Right lung (tissue), 10 donors: ENCODE data around the gene LCP2. TPM values are rescaled to one million over a fixed set of nuclear protein-coding genes. Genes with fewer than 3 reads are reported as not detected.

Experiments
- DNase-seq, 2 donors: peaks; one replicate each; pipeline ENCODE4 v3.0.0-alpha.2; 2013
- long read RNA-seq, 8 donors: transcript quantifications; one replicate each; lab custom pipeline, GENCODE V29; 2026
- polyA plus RNA-seq, 5 donors: library from polyadenylated mRNA; unstranded; fragments of 120-200 nt; gene quantifications; one replicate each; pipeline versions ENCODE4 v1.2.1 to v1.2.3, GENCODE V29; 2013; ENCODE audit warnings: inconsistent platforms in 1 of 5, low replicate concordance in 1 of 5; ENCODE audit not compliant: insufficient read length in 5 of 5, insufficient read depth in 1 of 5

LCP2 gene
- polyA plus RNA-seq = 10 to 100 TPM in 1 of 5 donors, 1 to 10 TPM in 4; 6.1 to 10.1 (median 8.3) TPM
- long read RNA-seq, donor 1 = 0 reads
- long read RNA-seq, donor 2 = 0 reads
- long read RNA-seq, donor 3 = 0 reads
- long read RNA-seq, donor 4, partial matches to known transcripts = 0 of 1 reads
- long read RNA-seq, donor 4, other reads (novel, unspliced or antisense) = 0 of 1 reads
- long read RNA-seq, donor 5, partial matches to known transcripts = 0 of 1 reads
- long read RNA-seq, donor 5, other reads (novel, unspliced or antisense) = 0 of 1 reads
- long read RNA-seq, donor 6 = 0 reads
- long read RNA-seq, donor 7 = 0 reads
- long read RNA-seq, donor 8, partial matches to known transcripts = 0 of 1 reads
- long read RNA-seq, donor 8, other reads (novel, unspliced or antisense) = 0 of 1 reads

DNA sequence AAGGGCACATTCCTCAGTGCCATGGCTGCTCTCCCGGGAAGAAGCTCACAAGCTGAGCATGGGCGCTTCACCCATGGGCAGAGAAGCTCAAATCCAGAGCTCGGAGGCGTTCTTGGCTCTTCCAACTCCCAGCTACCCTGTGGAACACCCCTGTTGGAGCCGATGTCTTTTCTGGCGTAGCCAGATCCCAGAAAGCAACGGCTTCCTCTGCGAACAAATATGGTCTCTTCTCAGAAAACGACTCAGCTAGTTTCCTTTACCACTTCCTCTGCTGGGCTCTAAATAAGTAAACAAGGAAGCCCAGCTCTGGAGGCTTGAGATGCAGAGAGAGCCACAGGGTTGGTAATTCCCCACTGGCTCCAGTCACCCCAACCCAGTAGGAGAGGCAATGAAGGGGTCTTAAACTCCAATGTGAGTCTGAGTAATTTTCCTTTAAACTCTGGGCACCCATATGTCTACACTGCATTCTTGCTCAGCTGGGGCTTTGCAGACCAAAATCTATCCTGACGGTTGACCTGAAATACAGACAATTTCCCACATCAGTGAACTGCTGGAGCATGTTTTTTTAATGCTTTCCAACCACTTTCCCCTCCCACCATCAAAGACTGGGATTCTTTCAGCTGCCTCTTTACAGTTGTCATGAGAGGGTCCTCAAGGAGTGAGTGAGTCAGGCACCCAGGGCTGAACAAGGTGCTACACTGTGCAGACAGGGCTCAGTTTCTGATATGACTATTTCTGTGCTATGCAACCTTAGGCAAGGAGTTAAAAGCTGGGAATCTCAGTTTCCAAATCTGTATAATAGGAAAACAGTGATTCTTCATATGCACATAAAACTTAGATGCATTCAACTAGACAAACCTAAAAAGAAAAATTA, at the start of gene LCP2:
Gene LCP2, minus strand, starts transcription at position 189 of the 874 bp plus-strand sequence. Its CDS starts 166 bp downstream, at position 23.
- DNase-seq = no peak

- no peak for DNase-seq
These were observed 49.5 kb upstream of the LCP2 start for GRCh38 chr5:170347022-170347567.

- no peak for DNase-seq
These were observed 48.4 kb upstream of the LCP2 start for GRCh38 chr5:170345971-170346370.

DNA sequence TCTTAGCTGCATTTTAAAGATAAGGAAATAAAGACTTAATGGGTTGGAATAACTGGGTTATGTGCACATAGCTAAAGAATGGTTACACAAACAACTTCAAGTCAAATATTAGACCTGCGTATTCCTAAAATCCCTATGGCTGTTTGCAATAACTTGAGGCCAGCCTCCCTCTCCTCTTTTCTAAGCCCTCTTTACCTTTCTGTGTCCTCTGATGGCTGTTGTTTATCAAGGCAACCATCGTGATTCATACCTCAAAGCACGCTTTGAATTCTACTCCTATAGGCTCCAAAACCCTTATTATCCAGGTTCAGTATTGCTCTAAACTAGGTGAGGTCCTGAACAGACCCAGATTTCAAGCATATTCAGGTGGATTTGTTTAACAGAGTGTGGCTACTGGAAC, 45.6 kb upstream of the LCP2 start:
- no peak for DNase-seq

- DNase-seq = no peak
These were observed 44.7 kb upstream of the LCP2 start for GRCh38 chr5:170342153-170342725.

- no peak for DNase-seq
These were observed 44.0 kb upstream of the LCP2 start for GRCh38 chr5:170341545-170341944.

- no peak for DNase-seq
These were observed 42.2 kb upstream of the LCP2 start for GRCh38 chr5:170339780-170340167.

DNA sequence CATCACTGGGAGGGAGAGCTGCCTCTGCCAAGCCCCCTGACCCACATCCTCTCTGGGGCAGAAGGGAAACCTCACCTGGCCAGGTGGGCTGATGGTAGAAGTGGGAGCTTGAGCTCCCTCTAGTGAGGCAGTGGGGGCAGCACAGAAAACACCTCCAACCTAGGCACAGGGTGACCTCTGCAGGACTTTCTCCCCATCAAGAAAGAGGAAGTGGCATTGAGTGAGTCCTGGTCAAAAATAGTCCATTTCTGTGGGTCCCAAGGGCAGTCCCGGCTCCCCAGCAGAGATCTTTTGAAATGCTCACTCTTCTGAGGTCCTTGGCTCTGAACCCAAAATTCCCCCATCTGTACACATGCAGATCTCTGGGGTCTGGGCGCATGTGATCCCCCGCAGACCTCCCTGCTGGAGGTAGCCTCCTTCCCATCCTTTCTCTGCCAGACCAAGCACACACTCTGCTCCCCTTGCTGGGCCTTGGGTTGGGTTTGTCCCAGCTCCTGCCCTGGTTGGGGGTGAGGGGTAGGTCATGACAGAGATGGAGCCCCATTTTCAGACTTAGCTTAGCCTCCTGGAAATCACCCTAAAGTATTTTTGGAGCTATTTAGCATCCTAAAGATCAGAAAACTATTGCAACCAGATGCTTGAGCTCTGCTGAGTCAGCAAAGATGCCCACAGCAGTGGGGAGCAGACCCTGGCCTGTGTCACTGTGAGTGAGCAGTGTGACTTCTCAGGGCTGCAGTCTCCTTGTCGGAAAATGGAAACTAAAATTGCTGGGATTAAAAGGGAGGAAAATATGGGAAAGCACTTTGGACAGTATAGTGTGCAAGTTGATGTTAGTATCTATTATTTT, 41.6 kb upstream of the LCP2 start:
- DNase-seq = no peak

DNA sequence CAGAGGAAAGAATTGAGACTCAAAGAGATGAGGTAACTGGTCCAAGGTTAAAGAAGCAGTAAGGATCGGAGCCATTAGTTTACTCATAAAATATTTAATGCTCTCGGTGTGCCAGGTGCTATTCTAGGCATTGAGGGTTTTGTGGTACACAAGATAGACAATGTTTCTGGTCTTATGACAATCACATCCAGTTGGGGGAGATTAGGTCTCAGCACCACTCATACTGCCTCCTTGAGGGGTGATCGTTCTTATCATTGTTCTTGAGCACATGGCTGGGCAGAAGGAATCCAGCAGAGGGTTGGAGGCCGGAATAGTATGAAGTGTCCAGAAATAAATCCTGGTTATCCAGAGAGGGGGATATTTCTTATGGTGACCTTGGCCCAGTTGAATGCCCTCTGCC, 40.7 kb upstream of the LCP2 start:
- no peak for DNase-seq

DNA sequence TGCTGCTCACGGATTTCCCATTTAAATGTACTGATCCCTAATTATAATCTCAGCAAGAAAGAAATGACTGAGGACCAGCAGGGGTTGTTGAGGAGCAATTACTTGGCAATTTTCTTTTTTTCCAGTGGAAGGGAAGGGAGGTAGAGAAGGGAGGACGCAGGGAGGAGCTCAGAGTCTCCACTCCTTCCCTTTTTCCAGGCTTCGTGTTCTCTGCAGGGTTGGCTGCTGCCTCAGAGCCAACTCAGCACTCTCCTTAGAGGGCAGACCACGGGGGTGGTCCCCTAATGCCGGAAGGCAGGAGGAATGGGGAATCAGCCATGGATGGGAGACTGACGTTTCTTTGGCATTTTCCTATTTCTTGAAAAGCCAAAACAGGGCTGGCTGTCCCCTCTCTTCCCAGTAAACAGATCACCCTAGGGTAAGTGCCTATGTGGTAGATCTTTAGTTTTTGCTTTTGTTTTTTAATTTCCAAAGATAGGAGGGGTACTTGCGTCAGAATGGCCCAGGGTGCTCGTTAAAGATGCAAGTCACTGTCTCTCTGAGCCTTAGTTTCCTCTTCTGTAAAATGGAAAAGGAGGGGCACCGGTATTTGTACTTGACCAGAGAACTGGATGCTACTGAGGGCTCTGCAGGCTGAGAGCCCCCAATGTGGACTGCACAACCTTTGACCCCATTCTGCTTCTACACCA, 39.6 kb upstream of the LCP2 start:
- no peak for DNase-seq

DNA sequence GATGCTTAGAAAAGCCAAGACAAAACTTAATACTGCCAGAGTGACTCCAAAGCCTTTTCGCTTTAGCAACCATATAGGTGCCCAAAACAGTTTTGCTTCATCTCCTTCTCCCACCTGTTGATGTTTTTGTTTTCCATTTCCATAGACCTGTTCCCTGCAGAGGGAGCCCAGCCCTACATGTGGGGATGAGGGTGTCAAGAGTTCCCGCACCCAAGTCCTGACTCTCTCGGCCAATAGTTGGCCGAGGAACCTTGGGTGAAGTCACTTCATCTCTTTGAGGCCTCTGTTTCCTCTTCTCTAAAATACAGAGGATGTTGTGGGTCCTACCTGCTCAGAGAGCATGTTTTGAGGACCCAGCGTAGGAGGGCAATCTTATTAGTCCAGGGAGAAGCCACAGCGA, 38.5 kb upstream of the LCP2 start:
- no peak for DNase-seq

DNA sequence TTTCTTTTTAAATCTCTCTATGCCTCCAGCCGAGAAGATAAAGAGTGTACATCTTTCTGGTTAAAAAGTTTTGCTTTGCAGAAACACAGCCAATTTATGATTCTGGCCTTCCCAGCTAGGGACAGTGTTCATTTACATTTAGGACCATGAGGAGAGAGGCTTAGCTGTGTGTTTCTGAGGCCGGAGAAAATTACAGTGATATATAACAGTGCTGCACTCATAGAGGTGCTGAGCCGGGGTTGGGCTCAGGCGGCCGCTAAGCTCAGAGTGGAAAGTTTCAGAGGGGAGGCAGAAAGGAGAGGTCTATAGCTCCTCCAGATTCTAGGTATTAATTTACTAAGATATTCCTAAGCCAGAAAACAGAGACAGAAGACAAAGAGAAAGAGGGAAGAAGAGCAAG, 37.0 kb upstream of the LCP2 start:
- DNase-seq = no peak

GRCh38 chr5:170333161-170333910, 35.8 kb upstream of the LCP2 start:
- no peak for DNase-seq

DNA sequence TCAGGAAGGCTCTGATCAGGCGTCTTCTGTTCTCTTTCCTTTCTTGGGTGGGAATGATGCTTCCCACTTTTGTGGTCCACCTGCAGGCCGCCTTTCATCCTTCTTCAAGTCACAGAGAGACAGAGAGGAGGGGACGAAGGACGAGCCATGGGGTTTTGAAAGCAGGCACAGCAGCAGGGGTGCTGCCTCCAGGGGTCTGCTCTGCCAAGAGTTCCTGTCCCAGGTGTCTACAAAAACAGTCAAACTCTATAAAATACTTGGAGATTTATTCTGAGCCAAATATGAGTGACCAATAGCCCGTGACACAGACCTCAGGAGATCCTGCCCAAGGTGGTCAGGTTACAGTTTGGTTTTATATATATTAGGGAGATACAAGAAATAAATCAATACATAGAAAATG, 34.5 kb upstream of the LCP2 start:
- DNase-seq = no peak

DNA sequence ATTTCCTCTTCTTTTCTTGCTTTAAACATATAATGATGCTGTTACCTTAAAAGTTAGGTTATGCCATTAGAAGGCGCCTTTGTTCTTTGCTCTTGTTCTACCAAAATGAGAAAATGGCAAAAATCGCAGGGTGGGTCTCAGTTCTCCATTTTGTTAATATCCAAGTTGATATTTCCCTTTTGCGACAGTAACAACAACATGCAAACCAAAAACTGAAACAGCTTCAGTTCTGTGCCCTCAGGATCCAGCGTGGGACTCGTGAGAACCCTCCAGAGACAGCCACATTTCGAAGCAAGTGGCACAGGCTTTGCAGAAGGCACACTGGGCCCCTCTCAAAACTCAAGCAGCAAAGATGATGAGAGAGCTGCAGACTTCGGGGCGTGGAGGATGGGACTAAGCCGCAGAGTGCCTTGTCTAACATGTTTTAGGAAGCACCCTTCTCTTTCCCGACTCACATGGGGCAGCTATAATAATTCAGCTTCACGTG, 33.0 kb upstream of the LCP2 start:
- DNase-seq = no peak

- no peak for DNase-seq
These were observed 31.9 kb upstream of the LCP2 start for GRCh38 chr5:170329524-170329923.

- no peak for DNase-seq
These were observed 30.3 kb upstream of the LCP2 start for GRCh38 chr5:170327829-170328228.

DNA sequence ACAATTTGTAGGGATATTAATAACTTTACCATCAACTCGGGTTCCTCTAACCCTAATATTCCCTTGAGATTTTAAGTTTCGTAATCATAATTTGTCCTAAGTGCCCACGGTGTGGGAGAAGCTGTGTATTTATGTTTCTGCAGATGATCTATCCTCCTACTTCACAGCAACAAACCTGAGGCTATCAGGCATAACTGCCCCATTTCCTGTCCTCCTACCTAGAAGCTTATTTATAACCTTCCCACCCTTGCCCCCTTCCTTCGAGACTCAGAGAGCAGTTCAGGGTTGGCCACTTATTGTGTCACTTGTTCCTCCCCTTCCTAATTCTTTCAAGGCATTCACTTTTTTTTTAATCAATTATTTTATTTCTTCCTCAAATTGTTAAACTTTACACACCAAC, 29.6 kb upstream of the LCP2 start:
- no peak for DNase-seq

DNA sequence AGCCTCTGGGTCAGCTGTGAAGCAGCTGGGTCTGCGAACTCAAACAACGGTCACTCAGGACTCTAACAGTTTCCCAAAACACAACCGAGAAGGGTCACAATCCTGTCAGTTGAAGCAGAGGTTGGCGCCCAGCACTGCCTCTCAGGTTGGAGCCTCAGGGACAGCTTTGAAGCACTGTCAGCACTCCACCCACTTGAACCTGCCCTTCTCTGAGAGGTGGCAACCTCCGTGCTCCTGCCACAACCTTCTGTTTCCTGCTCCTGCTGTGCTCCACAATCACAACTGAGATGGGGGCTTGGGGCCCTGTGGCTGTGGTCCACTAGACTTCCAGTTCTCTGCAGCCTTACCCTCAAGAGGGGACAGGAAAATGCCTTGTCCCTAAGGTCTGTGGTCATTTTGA, 21.7 kb upstream of the LCP2 start:
- DNase-seq = no peak

DNA sequence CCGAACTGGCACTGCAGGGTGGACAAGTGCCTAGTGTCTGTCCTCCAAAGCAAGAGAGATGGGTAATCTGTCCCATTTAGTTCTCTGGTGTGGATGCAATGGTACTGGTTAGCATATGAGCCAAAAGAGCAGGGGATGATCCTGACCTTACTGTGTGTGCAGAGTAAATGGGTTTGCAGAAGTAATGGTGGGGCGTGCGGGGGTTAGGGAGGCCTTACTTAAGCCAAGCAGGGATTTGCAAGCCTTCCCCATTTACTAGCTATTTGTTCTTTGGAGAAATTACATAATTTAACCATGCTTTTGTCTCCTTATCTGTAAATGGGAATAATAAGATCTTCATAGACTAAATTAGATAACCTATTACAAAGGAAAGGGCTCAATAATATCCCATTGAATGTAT, 19.9 kb upstream of the LCP2 start:
- DNase-seq = no peak
